ENCODE measurements around the gene ITPKB.

- TF ChIP-seq CTCF (conservative IDR thresholded peaks at IDR 0.05; ENCODE audit: low read depth in 2 of 2): no peak
- TF ChIP-seq EZH2phosphoT487 (IDR thresholded peaks at IDR 0.05; ENCODE audit: unreplicated experiment): no peak
- no peak for TF ChIP-seq CREB1 (CRISPR knock-in tag; IDR thresholded peaks at IDR 0.05; ENCODE audit: low read depth)
- no peak for TF ChIP-seq POLR2AphosphoS5 (IDR thresholded peaks at IDR 0.05; ENCODE audit: low read depth)
- TF ChIP-seq EZH2 (IDR thresholded peaks at IDR 0.05; ENCODE audit: low read depth, unreplicated experiment): no peak
Measured at GRCh38 chr1:226706684-226707083, 32.4 kb downstream of the ITPKB start.

All from GM23338 (cell line).